Suprapubic skin (tissue), 4 donors: ENCODE measurements around the gene CDC20. TPM values are rescaled to one million over a fixed set of nuclear protein-coding genes. Genes with fewer than 3 reads are reported as not detected.
"Not testable (repeated sequence)": the region's sequence is repeated elsewhere in the genome, so short reads cannot be mapped to it uniquely, and the experiment has no call there.

Experiments
- DNase-seq, 2 donors: peaks; one replicate each; pipeline ENCODE4 v3.0.0-alpha.2; 2019; ENCODE audit warnings: low spot score in 2 of 2
- H3K27ac ChIP-seq: fragments of 200-600 bp; sonication (generic); one replicate; pipeline ENCODE4 v1.5.1; 2019
- H3K27me3 ChIP-seq: fragments of 200-600 bp; sonication (generic); one replicate; pipeline ENCODE4 v1.5.1; 2019
- H3K36me3 ChIP-seq: fragments of 200-600 bp; sonication (generic); one replicate; pipeline ENCODE4 v1.5.1; 2019
- H3K4me1 ChIP-seq: fragments of 200-600 bp; sonication (generic); one replicate; pipeline ENCODE4 v1.5.1; 2019
- H3K4me3 ChIP-seq: fragments of 200-600 bp; sonication (generic); one replicate; pipeline ENCODE4 v1.5.1; 2019; ENCODE audit warnings: mild to moderate bottlenecking
- H3K9me3 ChIP-seq: fragments of 200-600 bp; sonication (generic); one replicate; pipeline ENCODE4 v1.5.1; 2019
- CTCF ChIP-seq, 2 donors: fragments of 200-600 bp in 1 of 2; fragments of 450-650 bp in 1 of 2; sonication (generic) in 1 of 2; IDR thresholded peaks; one replicate each; pipeline ENCODE4 v1.5.1; 2016 to 2019; ENCODE audit warnings: antibody characterized with exemption in 2 of 2, mild to moderate bottlenecking in 1 of 2, moderate library complexity in 1 of 2
- EP300 ChIP-seq: sonication (generic); formaldehyde crosslinking; IDR thresholded peaks from one replicate; pipeline ENCODE4 v1.6.1; 2017; ENCODE audit warnings: antibody characterized with exemption
- POLR2A ChIP-seq, 2 donors: fragments of 450-650 bp; IDR thresholded peaks; one replicate each; pipeline ENCODE4 v1.6.1; 2017; ENCODE audit warnings: antibody characterized with exemption in 2 of 2, mild to moderate bottlenecking in 2 of 2, moderate library complexity in 2 of 2
- POLR2AphosphoS5 ChIP-seq, 3 donors: sonication (generic); formaldehyde crosslinking; IDR thresholded peaks; one replicate each; pipeline ENCODE4 v1.6.1; 2017; ENCODE audit warnings: antibody characterized with exemption in 3 of 3
- WGBS: methylation state at CpG from one replicate; pipeline ENCODE4 v1.1.5; 2018; 5-methylcytosine and 5-hydroxymethylcytosine counted together
- total RNA-seq, 4 donors: library from RNA; depleted of rRNA; stranded (reverse); fragments of >200 nt; gene quantifications; one replicate each; pipeline ENCODE4 v1.1.0, GENCODE V29; 2016

The CDC20 gene
- total RNA-seq, 4 donors from 2014 or later: 5.8 to 11.6 (median 7.8) TPM

GRCh38 chr1:43392702-43393101 is 33.9 kb downstream of the CDC20 start:
- DNase-seq: no peak
- 82% methylated on average over 3 of the region's 3 CpGs for WGBS
- H3K27me3 ChIP-seq: no peaks in the 10 kb centered on the region
- H3K4me1 ChIP-seq: peaks cover 31% of the 10 kb centered on the region
- no peak for TF ChIP-seq EP300
- no peak for TF ChIP-seq POLR2A (IDR thresholded peaks at IDR 0.05)
- no peak for TF ChIP-seq CTCF (IDR thresholded peaks at IDR 0.05)
- no peak for TF ChIP-seq POLR2AphosphoS5 (IDR thresholded peaks at IDR 0.05)
- H3K4me3 ChIP-seq: no peak overlapping the region
- peaks cover 7% of the 10 kb centered on the region for H3K36me3 ChIP-seq
- no peaks in the 10 kb centered on the region for H3K9me3 ChIP-seq
- H3K27ac ChIP-seq: no peak overlapping the region

- DNase-seq: no peak
- Histone ChIP-seq H3K9me3 (no peaks in the 10 kb centered on the region), H3K27ac (no peak overlapping the region), H3K36me3 (peaks cover 7% of the 10 kb centered on the region), H3K4me1 (peaks cover 12% of the 10 kb centered on the region), H3K27me3 (no peaks in the 10 kb centered on the region), H3K4me3 (no peak overlapping the region)
- 81% methylated on average over 4 of the region's 4 CpGs for whole genome bisulfite sequencing
- TF ChIP-seq POLR2A (IDR thresholded peaks at IDR 0.05): no peak
- TF ChIP-seq EP300: no peak
- TF ChIP-seq POLR2AphosphoS5 (IDR thresholded peaks at IDR 0.05): no peak
- TF ChIP-seq CTCF (IDR thresholded peaks at IDR 0.05): no peak
Measured at GRCh38 chr1:43395523-43395922, 36.7 kb downstream of the CDC20 start.

GRCh38 chr1:43396059-43396458 is 37.3 kb downstream of the CDC20 start:
- no peak overlapping the region for H3K27ac ChIP-seq
- DNase-seq: no peak
- no peaks in the 10 kb centered on the region for H3K27me3 ChIP-seq

GRCh38 chr1:43398227-43398626 is 39.4 kb downstream of the CDC20 start:
- Histone ChIP-seq H3K9me3 (no peaks in the 10 kb centered on the region), H3K4me1 (peaks cover 5% of the 10 kb centered on the region), H3K4me3 (no peak overlapping the region), H3K27ac (no peak overlapping the region), H3K36me3 (peaks cover 12% of the 10 kb centered on the region), H3K27me3 (no peaks in the 10 kb centered on the region)
- no peak for DNase-seq
- WGBS: 94% methylated on average over 3 of the region's 3 CpGs
- no peak for TF ChIP-seq POLR2AphosphoS5 (IDR thresholded peaks at IDR 0.05)
- no peak for TF ChIP-seq POLR2A (IDR thresholded peaks at IDR 0.05)
- no peak for TF ChIP-seq EP300
- TF ChIP-seq CTCF (IDR thresholded peaks at IDR 0.05): no peak

More at GRCh38 chr1:43396059-43396458, 37.3 kb downstream of the CDC20 start:
- no peaks in the 10 kb centered on the region for H3K9me3 ChIP-seq
- H3K4me3 ChIP-seq: no peak overlapping the region
- peaks cover 7% of the 10 kb centered on the region for H3K36me3 ChIP-seq
- WGBS: 62% methylated on average over 1 of the region's 1 CpG
- TF ChIP-seq POLR2AphosphoS5 (IDR thresholded peaks at IDR 0.05): no peak
- no peak for TF ChIP-seq CTCF (IDR thresholded peaks at IDR 0.05)
- TF ChIP-seq EP300: no peak
- no peak for TF ChIP-seq POLR2A (IDR thresholded peaks at IDR 0.05)
- peaks cover 7% of the 10 kb centered on the region for H3K4me1 ChIP-seq

GRCh38 chr1:43400441-43400840 is 41.7 kb downstream of the CDC20 start:
- not testable (repeated sequence) for H3K27me3 ChIP-seq, H3K4me1 ChIP-seq, H3K4me3 ChIP-seq, H3K9me3 ChIP-seq, H3K27ac ChIP-seq, DNase-seq
- WGBS: 97% methylated on average over 9 of the region's 9 CpGs
- peaks cover 33% of the 10 kb centered on the region for H3K36me3 ChIP-seq
